ENCODE data around the gene REV1.

DNA sequence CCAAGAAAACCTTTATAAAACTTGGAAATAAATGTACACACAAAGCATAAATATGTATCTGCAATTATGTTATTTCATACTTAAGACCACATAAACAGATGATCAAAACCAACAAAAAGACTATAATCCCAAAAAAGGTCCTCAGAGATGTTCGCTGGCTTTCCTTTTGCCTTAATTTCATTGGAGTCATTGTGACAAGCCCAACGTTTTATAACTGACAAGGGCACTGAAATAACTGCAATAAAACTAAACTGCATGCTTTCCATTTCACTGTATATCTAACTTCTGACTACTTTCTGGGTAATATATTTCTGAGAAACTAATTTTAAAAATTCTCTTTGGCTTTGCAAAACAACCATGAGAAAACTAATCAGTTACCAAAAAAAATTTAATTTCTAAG, 56.5 kb downstream of the REV1 start:
- TF ChIP-seq, protein P1, sequence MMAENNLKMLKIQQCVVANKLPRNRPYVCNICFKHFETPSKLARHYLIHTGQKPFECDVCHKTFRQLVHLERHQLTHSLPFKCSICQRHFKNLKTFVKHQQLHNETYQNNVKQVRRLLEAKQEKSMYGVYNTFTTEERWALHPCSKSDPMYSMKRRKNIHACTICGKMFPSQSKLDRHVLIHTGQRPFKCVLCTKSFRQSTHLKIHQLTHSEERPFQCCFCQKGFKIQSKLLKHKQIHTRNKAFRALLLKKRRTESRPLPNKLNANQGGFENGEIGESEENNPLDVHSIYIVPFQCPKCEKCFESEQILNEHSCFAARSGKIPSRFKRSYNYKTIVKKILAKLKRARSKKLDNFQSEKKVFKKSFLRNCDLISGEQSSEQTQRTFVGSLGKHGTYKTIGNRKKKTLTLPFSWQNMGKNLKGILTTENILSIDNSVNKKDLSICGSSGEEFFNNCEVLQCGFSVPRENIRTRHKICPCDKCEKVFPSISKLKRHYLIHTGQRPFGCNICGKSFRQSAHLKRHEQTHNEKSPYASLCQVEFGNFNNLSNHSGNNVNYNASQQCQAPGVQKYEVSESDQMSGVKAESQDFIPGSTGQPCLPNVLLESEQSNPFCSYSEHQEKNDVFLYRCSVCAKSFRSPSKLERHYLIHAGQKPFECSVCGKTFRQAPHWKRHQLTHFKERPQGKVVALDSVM (CRISPR knock-in tag; IDR thresholded peaks at IDR 0.05) = no peak
- TF ChIP-seq SP2 (CRISPR knock-in tag; IDR thresholded peaks at IDR 0.05) = no peak
- TF ChIP-seq, protein P2, sequence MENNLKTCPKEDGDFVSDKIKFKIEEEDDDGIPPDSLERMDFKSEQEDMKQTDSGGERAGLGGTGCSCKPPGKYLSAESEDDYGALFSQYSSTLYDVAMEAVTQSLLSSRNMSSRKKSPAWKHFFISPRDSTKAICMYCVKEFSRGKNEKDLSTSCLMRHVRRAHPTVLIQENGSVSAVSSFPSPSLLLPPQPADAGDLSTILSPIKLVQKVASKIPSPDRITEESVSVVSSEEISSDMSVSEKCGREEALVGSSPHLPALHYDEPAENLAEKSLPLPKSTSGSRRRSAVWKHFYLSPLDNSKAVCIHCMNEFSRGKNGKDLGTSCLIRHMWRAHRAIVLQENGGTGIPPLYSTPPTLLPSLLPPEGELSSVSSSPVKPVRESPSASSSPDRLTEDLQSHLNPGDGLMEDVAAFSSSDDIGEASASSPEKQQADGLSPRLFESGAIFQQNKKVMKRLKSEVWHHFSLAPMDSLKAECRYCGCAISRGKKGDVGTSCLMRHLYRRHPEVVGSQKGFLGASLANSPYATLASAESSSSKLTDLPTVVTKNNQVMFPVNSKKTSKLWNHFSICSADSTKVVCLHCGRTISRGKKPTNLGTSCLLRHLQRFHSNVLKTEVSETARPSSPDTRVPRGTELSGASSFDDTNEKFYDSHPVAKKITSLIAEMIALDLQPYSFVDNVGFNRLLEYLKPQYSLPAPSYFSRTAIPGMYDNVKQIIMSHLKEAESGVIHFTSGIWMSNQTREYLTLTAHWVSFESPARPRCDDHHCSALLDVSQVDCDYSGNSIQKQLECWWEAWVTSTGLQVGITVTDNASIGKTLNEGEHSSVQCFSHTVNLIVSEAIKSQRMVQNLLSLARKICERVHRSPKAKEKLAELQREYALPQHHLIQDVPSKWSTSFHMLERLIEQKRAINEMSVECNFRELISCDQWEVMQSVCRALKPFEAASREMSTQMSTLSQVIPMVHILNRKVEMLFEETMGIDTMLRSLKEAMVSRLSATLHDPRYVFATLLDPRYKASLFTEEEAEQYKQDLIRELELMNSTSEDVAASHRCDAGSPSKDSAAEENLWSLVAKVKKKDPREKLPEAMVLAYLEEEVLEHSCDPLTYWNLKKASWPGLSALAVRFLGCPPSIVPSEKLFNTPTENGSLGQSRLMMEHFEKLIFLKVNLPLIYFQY (CRISPR knock-in tag; IDR thresholded peaks at IDR 0.05; ENCODE audit: borderline replicate concordance) = no peak
- no peak for TF ChIP-seq POLR2A (IDR thresholded peaks at IDR 0.05; ENCODE audit: insufficient read depth in 1 of 2, low read depth in 2 of 2, low read length in 2 of 2)
- TF ChIP-seq ERF (CRISPR knock-in tag; IDR thresholded peaks at IDR 0.05) = no peak
- TF ChIP-seq ZNF274 (CRISPR knock-in tag; IDR thresholded peaks at IDR 0.05) = no peak
- TF ChIP-seq ETV6 (CRISPR knock-in tag; conservative IDR thresholded peaks at IDR 0.05) = no peak
- no peak for TF ChIP-seq NCOA2 (CRISPR knock-in tag; IDR thresholded peaks at IDR 0.05)
- TF ChIP-seq, protein P3, sequence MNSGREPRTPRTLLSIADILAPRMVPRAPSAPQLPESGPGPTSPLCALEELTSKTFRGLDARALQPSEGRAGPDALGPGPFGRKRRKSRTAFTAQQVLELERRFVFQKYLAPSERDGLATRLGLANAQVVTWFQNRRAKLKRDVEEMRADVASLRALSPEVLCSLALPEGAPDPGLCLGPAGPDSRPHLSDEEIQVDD (CRISPR knock-in tag; IDR thresholded peaks at IDR 0.05; ENCODE audit: borderline replicate concordance) = no peak
- TF ChIP-seq, protein P4, sequence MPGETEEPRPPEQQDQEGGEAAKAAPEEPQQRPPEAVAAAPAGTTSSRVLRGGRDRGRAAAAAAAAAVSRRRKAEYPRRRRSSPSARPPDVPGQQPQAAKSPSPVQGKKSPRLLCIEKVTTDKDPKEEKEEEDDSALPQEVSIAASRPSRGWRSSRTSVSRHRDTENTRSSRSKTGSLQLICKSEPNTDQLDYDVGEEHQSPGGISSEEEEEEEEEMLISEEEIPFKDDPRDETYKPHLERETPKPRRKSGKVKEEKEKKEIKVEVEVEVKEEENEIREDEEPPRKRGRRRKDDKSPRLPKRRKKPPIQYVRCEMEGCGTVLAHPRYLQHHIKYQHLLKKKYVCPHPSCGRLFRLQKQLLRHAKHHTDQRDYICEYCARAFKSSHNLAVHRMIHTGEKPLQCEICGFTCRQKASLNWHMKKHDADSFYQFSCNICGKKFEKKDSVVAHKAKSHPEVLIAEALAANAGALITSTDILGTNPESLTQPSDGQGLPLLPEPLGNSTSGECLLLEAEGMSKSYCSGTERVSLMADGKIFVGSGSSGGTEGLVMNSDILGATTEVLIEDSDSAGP (CRISPR knock-in tag; IDR thresholded peaks at IDR 0.05; ENCODE audit: borderline replicate concordance) = no peak
- TF ChIP-seq, protein P5, sequence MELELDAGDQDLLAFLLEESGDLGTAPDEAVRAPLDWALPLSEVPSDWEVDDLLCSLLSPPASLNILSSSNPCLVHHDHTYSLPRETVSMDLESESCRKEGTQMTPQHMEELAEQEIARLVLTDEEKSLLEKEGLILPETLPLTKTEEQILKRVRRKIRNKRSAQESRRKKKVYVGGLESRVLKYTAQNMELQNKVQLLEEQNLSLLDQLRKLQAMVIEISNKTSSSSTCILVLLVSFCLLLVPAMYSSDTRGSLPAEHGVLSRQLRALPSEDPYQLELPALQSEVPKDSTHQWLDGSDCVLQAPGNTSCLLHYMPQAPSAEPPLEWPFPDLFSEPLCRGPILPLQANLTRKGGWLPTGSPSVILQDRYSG (CRISPR knock-in tag; IDR thresholded peaks at IDR 0.05) = no peak
- TF ChIP-seq NFE2L2 (IDR thresholded peaks at IDR 0.05; ENCODE audit: low read length) = no peak
- TF ChIP-seq ZBTB3 (CRISPR knock-in tag; IDR thresholded peaks at IDR 0.05; ENCODE audit: borderline replicate concordance, low read depth) = no peak
